Measurements from ENCODE around the gene DBN1.
A peak's percentile ranks its signal among the peaks of the same experiment; 100 is the strongest.

Gene DBN1

GRCh38 chr5:177445052-177445916, 28.1 kb downstream of the DBN1 start:
- DNase-seq (ENCODE audit: low read depth), result peak; percentile 67
- TF ChIP-seq CTCF (IDR thresholded peaks at IDR 0.05; ENCODE audit: insufficient read depth, low read depth, low read length, missing control alignments), result no peak
- H3K4me3 ChIP-seq (ENCODE audit: low read depth, low read length), result peak overlapping the region; percentile 73; the same call in 1 of the 2 replicates

GRCh38 chr5:177444106-177445051, 29.1 kb downstream of the DBN1 start:
- peak; percentile 54 for DNase-seq (ENCODE audit: low read depth)

GRCh38 chr5:177443144-177443983, 30.1 kb downstream of the DBN1 start:
- no peak for TF ChIP-seq CTCF (IDR thresholded peaks at IDR 0.05; ENCODE audit: insufficient read depth, low read depth, low read length, missing control alignments)
- no peak for DNase-seq (ENCODE audit: low read depth)
- no peak overlapping the region for H3K4me3 ChIP-seq (ENCODE audit: low read depth, low read length)

More at GRCh38 chr5:177444106-177445051, 29.1 kb downstream of the DBN1 start:
- no peak for TF ChIP-seq CTCF (IDR thresholded peaks at IDR 0.05; ENCODE audit: insufficient read depth, low read depth, low read length, missing control alignments)
- H3K4me3 ChIP-seq (ENCODE audit: low read depth, low read length), result no peak overlapping the region

GRCh38 chr5:177442066-177442826, 31.2 kb downstream of the DBN1 start:
- no peak for TF ChIP-seq CTCF (IDR thresholded peaks at IDR 0.05; ENCODE audit: insufficient read depth, low read depth, low read length, missing control alignments)
- no peak for DNase-seq (ENCODE audit: low read depth)
- H3K4me3 ChIP-seq (ENCODE audit: low read depth, low read length), result no peak overlapping the region

GRCh38 chr5:177440990-177441780, 32.2 kb downstream of the DBN1 start:
- no peak for TF ChIP-seq CTCF (IDR thresholded peaks at IDR 0.05; ENCODE audit: insufficient read depth, low read depth, low read length, missing control alignments)
- H3K4me3 ChIP-seq (ENCODE audit: low read depth, low read length), result no peak overlapping the region
- no peak for DNase-seq (ENCODE audit: low read depth)
